CD4-positive, alpha-beta memory T cell (primary cell): Measurements from ENCODE around the gene NPIPA1. TPM values are rescaled to one million over a fixed set of nuclear protein-coding genes. Genes with fewer than 3 reads are reported as not detected.
"Not testable (repeated sequence)": the region's sequence is repeated elsewhere in the genome, so short reads cannot be mapped to it uniquely, and the experiment has no call there.

Experiments
- CTCF ChIA-PET: fragments of 350-600 bp; sonication (Branson Sonifier 250); formaldehyde crosslinking; loops from one replicate; lab custom pipeline; 2021; ENCODE audit warnings: inconsistent platforms; ENCODE audit not compliant: partially characterized antibody; lab: Charles Lee
- POLR2A ChIA-PET: fragments of 350-600 bp; sonication (Branson Sonifier 250); formaldehyde crosslinking; loops from one replicate; lab custom pipeline; 2021; ENCODE audit not compliant: partially characterized antibody; lab: Charles Lee
- DNase-seq, 5 donors: peaks; one replicate each; pipeline versions ENCODE4 v3.0.0 to v3.0.0-alpha.2; 2020 to 2022; ENCODE audit warnings: mixed read lengths in 1 of 5
- H3K27ac ChIP-seq: one replicate; pipeline ENCODE4 v1.7.0; 2013; ENCODE audit warnings: low read depth, low read length
- H3K27me3 ChIP-seq: 2 replicates; pipeline ENCODE4 v1.7.0; 2013; ENCODE audit warnings: mild to moderate bottlenecking, low read length, moderate library complexity; ENCODE audit not compliant: insufficient read depth
- H3K36me3 ChIP-seq: 2 replicates; pipeline ENCODE4 v1.7.0; 2013; ENCODE audit warnings: mild to moderate bottlenecking, low read length, moderate library complexity; ENCODE audit not compliant: insufficient read depth
- H3K4me1 ChIP-seq: 2 replicates; pipeline ENCODE4 v1.7.0; 2013; ENCODE audit warnings: mild to moderate bottlenecking, low read length, moderate library complexity; ENCODE audit not compliant: insufficient read depth
- H3K4me3 ChIP-seq, 2 donors: one replicate each; pipeline ENCODE4 v1.7.0; 2013; ENCODE audit warnings: low read length in 2 of 2, mild to moderate bottlenecking in 1 of 2
- H3K9me3 ChIP-seq, 2 donors: one replicate each; pipeline ENCODE4 v1.7.0; 2013; ENCODE audit warnings: low read length in 2 of 2, control low read depth in 1 of 2; ENCODE audit not compliant: control insufficient read depth in 1 of 2
- H3K27ac Mint-ChIP-seq, 7 donors: one replicate each; pipeline ENCODE4 v1.8.0; 2020 to 2021; ENCODE audit warnings: mixed read lengths in 7 of 7, mild to moderate bottlenecking in 6 of 7, inconsistent platforms in 3 of 7, moderate library complexity in 3 of 7
- H3K27me3 Mint-ChIP-seq, 2 donors: one replicate each; pipeline ENCODE4 v1.8.0; 2020 to 2021; ENCODE audit warnings: mixed read lengths in 2 of 2
- H3K36me3 Mint-ChIP-seq, 2 donors: one replicate each; pipeline ENCODE4 v1.8.0; 2020 to 2021; ENCODE audit warnings: mixed read lengths in 2 of 2, inconsistent platforms in 1 of 2, mild to moderate bottlenecking in 1 of 2
- H3K4me1 Mint-ChIP-seq, 4 donors: one replicate each; pipeline ENCODE4 v1.8.0; 2020 to 2021; ENCODE audit warnings: mixed read lengths in 4 of 4, mild to moderate bottlenecking in 1 of 4
- H3K4me3 Mint-ChIP-seq, 8 donors: one replicate each; pipeline ENCODE4 v1.8.0; 2020 to 2021; ENCODE audit warnings: mixed read lengths in 8 of 8, mild to moderate bottlenecking in 7 of 8, moderate library complexity in 6 of 8, inconsistent platforms in 3 of 8
- H3K9me3 Mint-ChIP-seq, 8 donors: one replicate each; pipeline ENCODE4 v1.8.0; 2020 to 2021; ENCODE audit warnings: mixed read lengths in 8 of 8, mild to moderate bottlenecking in 5 of 8, inconsistent platforms in 3 of 8, moderate library complexity in 1 of 8
- intact Hi-C: fragments of 100-400 bp; cut with micrococcal nuclease; formaldehyde crosslinking; loops from one replicate; pipeline ENCODE4 v1.15.1; 2023
- polyA plus RNA-seq, 2 donors: library from polyadenylated mRNA; unstranded; fragments of 300-500 nt; fragmentation: Illumina TruSeq; gene quantifications; one replicate each; pipeline ENCODE4 v1.2.3, GENCODE V29; 2021
- total RNA-seq, 2 experiments: library from RNA; stranded (reverse); gene quantifications; one replicate each; pipeline ENCODE4 v1.2.3, GENCODE V29; 2021

The NPIPA1 gene
- total and polyA plus RNA-seq, 4 experiments from 2014 or later, result 9.1 to 149 (median 143) TPM; not detected in 1

DNA sequence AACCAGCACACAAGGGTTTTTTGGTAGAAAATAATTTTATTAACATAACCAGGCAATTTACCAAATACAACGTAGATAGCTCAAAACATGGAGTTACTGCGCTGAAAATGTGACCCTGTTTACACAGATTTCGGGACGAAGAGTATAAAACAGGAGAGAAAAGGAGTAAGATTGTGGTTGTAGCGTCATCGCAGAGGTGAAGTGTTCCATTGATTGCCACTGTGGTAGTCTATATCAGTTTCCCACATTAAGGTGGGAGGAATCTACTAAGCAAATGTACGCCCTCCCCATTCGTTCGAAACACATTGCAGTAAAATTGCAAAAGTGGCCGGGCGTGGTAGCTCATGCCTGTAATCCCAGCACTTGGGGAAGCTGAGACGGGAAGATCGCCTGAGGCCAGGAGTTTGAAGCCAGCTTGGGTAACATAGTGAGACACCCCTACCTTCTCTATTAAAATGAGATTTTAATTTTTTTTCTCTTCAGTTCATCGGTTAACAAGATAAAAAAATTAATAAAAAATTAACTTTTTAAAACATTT, 36.6 kb downstream of the NPIPA1 start:
- Histone ChIP-seq H3K27ac (peak overlapping the region; percentile 85), H3K4me1 (peaks cover 17% of the 10 kb centered on the region)
- CTCF ChIA-PET, H3K9me3 ChIP-seq, H3K4me3 ChIP-seq, H3K36me3 ChIP-seq, H3K27me3 Mint-ChIP-seq, H3K36me3 Mint-ChIP-seq, DNase-seq, H3K9me3 Mint-ChIP-seq, H3K27me3 ChIP-seq: not testable (repeated sequence)
- POLR2A ChIA-PET, result interaction anchor here (2.0 kb wide), 1 partner anchor 40 kb away, joined by 14 read pairs; no protein-coding TSS in a partner anchor
- Mint-ChIP-seq H3K27ac (peak overlapping the region in 4 of 7 donors; percentile 30 to 88 (median 72)), H3K4me1 (peaks cover 13 to 30% (median 17%) of the 10 kb centered on the region in 4 donors), H3K4me3 (peak overlapping the region in 7 of 8 donors; percentile 17 to 94 (median 68))
- intact Hi-C loops, result loop anchor here (5.0 kb wide), 1 partner anchor 48 kb away; no protein-coding TSS in a partner anchor

DNA sequence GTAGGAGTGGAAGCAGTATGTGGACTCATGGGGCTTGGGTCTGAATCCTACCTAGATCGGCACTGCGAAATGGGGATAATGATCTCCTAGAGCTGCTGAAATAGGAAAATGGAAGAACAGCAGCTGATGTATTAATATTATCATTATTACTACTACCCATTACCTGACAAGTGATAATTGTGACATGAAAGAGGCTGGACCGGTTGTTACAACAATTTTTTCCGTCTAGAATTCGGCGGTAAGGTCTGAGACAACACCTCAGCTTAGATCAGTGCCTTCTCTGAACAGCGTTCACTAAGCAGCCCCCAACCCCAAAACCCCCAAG, 37.0 kb downstream of the NPIPA1 start:
- peak overlapping the region; percentile 52 to 63 for H3K4me3 ChIP-seq
- DNase-seq, H3K36me3 Mint-ChIP-seq, H3K9me3 ChIP-seq, H3K9me3 Mint-ChIP-seq, H3K27me3 Mint-ChIP-seq, H3K36me3 ChIP-seq, H3K27me3 ChIP-seq, CTCF ChIA-PET: not testable (repeated sequence)
- intact Hi-C loops, result loop anchor here (5.0 kb wide), 1 partner anchor 48 kb away; no protein-coding TSS in a partner anchor
- H3K4me1 ChIP-seq, result peaks cover 17% of the 10 kb centered on the region
- peak overlapping the region; percentile 90 to 98 (median 93) for H3K4me3 Mint-ChIP-seq
- POLR2A ChIA-PET, result interaction anchor here (1.0 to 2.0 kb wide), 3 partner anchors 40 to 675 kb away, joined by 3 to 14 read pairs (median 3); no protein-coding TSS in a partner anchor
- peaks cover 13 to 32% (median 17%) of the 10 kb centered on the region in 4 donors for H3K4me1 Mint-ChIP-seq
- peak overlapping the region; percentile 85 for H3K27ac ChIP-seq
- H3K27ac Mint-ChIP-seq, result peak overlapping the region; percentile 88 to 98 (median 96)

DNA sequence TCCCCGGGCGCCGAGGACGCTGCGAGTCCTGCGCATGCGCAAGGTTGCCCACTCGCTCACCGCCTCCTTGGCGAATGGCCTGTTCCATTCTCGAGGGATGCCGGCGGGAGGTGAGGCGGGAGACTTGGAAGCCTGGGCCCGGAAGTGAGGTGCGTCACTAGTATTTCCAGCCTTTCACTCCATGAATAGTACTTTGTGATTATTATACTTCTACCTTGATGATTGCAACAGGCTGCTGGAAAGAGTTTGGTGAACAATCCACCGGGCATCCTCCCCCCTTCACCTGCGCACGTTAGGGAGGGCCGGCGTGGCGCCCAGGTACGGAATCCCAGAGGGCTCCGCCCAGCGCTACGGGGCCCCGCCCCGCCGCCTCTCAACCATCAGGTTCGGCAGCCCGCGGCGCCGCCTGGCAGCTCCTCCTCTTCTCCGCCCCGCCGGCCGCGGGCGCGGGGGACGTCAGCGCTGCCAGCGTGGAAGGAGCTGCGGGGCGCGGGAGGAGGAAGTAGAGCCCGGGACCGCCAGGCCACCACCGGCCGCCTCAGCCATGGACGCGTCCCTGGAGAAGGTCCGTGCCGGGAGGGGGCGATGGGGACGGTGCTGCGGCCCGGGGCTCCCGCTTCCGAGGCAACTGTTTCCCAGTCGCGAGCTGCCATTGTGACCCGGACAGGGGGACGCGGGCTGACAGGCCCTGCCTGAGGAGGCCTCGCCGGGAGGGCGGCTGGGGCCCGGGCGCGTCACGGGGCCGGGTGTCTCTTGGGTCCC, 37.6 kb downstream of the NPIPA1 start, which contains the start of gene PDXDC1:
Gene PDXDC1 (plus strand): TSS at position 371 of the 762 bp plus-strand sequence. CDS start 174 bp downstream, at position 545.
- peak within 1 kb of the TSS; percentile 63 to 65 for H3K4me3 ChIP-seq
- H3K36me3 Mint-ChIP-seq, H3K27me3 Mint-ChIP-seq, H3K9me3 ChIP-seq, H3K9me3 Mint-ChIP-seq, CTCF ChIA-PET, H3K36me3 ChIP-seq, H3K27me3 ChIP-seq: not testable (repeated sequence)
- POLR2A ChIA-PET, result interaction anchor here (0.6 to 2.0 kb wide), 8 partner anchors 12 to 675 kb away, joined by 3 to 14 read pairs (median 3); partner anchors contain the start of gene NTAN1
- peak within 1 kb of the TSS; percentile 85 for H3K27ac ChIP-seq
- H3K4me3 Mint-ChIP-seq, result peak within 1 kb of the TSS; percentile 90 to 98 (median 94)
- DNase-seq, result peak; percentile 96 to 100 (median 100)
- H3K27ac Mint-ChIP-seq, result peak within 1 kb of the TSS; percentile 92 to 98 (median 97)
- intact Hi-C loops, result loop anchor here (5.0 kb wide), 1 partner anchor 47 kb away; no protein-coding TSS in a partner anchor
- H3K4me1 ChIP-seq, result peaks cover 17% of the 10 kb centered on the region
- H3K4me1 Mint-ChIP-seq, result peaks cover 14 to 37% (median 21%) of the 10 kb centered on the region in 4 donors

DNA sequence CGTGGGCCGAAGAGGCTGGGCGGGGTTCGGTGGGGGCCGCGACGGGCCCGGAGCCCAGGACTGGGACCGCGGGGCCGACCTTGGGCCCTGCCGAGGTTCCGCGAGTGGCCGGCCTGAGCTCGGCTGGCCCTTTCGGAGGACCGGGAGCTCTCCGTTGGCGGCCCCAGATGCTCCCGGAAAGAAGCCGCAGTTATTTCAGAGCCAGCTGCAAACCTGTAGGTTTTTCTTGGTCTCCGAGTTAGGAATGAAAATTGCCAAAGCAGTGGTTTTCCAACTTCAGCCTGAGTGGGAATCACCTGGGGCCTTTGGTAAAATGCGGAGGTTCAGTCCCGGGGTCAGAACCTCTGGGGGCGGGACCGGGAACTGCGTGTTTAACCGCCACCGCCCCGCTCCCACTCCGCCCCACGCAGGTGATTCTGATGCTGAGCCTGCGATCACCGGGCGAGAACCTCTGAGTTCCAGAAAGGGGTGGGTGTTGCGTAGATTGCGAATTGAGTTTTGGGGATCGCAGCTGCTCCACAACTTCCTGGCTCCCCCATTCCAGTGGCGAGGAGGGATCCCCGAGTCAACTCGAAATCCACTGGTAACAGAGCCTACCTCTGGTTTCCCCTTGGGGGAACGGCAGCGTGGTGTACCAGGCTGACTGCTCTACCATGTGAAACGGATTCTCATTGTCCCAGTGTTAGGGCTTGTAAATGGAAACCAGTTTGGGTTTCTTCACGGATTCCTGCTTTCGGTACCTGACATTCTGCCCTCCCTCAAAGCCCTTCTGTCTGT, 38.4 kb downstream of the NPIPA1 start:
- H3K36me3 ChIP-seq, H3K9me3 ChIP-seq, H3K27me3 ChIP-seq, H3K27me3 Mint-ChIP-seq, CTCF ChIA-PET, H3K9me3 Mint-ChIP-seq, intact Hi-C loops, H3K36me3 Mint-ChIP-seq: not testable (repeated sequence)
- peak; percentile 70 to 75 (median 72) for DNase-seq
- Mint-ChIP-seq H3K4me1 (peaks cover 15 to 41% (median 24%) of the 10 kb centered on the region in 4 donors), H3K27ac (peak overlapping the region; percentile 74 to 97 (median 94)), H3K4me3 (peak overlapping the region; percentile 90 to 96 (median 93))
- POLR2A ChIA-PET, result interaction anchor here (0.6 to 2.0 kb wide), 8 partner anchors 13 to 674 kb away, joined by 3 to 14 read pairs (median 3); partner anchors contain the start of gene NTAN1
- peaks cover 17% of the 10 kb centered on the region for H3K4me1 ChIP-seq
- peak overlapping the region; percentile 63 to 65 for H3K4me3 ChIP-seq
- peak overlapping the region; percentile 85 for H3K27ac ChIP-seq

DNA sequence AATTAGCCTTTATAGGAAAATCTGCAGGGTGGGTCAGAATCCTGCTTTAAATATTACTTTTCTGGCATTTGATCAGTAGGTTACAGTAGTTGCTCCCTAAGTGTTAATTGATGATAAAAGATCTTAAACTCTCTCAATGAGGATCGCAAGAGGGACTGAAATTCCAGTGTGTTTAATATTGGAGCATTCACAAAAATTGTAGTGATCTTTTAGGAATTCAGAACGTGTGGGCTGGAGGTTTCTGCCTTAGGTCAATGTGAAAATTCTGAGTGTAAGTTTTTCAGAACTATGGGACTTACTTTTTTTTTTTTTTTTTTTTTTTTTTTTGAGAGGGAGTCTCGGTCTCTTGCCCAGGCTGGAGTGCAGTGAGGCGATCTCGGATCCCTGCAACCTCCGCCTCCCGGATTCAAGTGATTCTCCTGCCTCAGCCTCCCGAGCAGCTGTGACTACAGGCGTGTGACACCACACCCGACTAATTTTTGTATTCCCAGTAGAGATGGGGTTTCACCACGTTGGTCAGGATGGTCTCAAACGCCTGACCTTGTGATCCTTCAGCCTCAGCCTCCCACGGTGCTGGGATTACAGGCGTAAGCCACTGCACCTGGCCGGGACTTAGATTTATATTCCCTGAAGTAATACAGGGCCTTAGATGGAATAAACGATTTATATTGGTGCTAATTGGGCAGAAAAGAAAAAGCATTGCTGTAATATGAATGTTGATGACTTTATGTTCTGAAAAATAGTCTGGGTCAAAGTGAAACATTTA, 39.9 kb downstream of the NPIPA1 start:
- POLR2A ChIA-PET, H3K36me3 ChIP-seq, H3K27me3 ChIP-seq, H3K4me3 ChIP-seq, H3K9me3 Mint-ChIP-seq, DNase-seq, H3K9me3 ChIP-seq, H3K27me3 Mint-ChIP-seq, H3K36me3 Mint-ChIP-seq, H3K27ac ChIP-seq, intact Hi-C loops, CTCF ChIA-PET: not testable (repeated sequence)
- Mint-ChIP-seq H3K4me3 (peak overlapping the region in 5 of 8 donors; percentile 43 to 92 (median 63)), H3K4me1 (peaks cover 18 to 54% (median 32%) of the 10 kb centered on the region in 4 donors), H3K27ac (peak overlapping the region in 5 of 7 donors; percentile 30 to 92 (median 73))
- H3K4me1 ChIP-seq, result peaks cover 17% of the 10 kb centered on the region

DNA sequence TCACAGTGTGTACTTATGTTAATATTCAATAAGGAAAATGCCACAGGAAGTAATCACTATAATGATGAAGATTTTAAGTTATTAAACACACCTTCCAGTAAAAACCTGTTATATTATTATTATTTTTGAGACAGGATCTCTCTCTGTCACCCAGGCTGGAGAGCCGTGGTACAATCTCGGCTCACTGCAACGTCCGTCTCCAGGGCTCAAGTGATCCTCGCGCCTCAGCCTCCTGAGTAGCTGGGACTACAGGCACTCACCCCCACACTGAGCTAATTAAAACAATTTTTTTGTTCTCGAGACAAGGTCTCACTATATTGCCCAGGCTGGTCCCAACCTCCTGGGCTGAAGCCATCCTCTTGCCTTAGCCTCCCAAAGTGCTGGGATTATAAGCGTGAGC, 41.0 kb downstream of the NPIPA1 start:
- H3K4me1 Mint-ChIP-seq, result peaks cover 19 to 57% (median 33%) of the 10 kb centered on the region in 4 donors
- POLR2A ChIA-PET, H3K27ac Mint-ChIP-seq, H3K4me3 ChIP-seq, H3K27me3 ChIP-seq, CTCF ChIA-PET, H3K4me3 Mint-ChIP-seq, H3K9me3 Mint-ChIP-seq, H3K9me3 ChIP-seq, H3K36me3 Mint-ChIP-seq, DNase-seq, H3K27me3 Mint-ChIP-seq, intact Hi-C loops, H3K27ac ChIP-seq, H3K36me3 ChIP-seq: not testable (repeated sequence)
- H3K4me1 ChIP-seq, result peaks cover 17% of the 10 kb centered on the region
